GM18519 (cell line): ENCODE results near the gene FXYD1.
"Not testable (repeated sequence)": the region's sequence is repeated elsewhere in the genome, so short reads cannot be mapped to it uniquely, and the experiment has no call there.

Experiments
- ATAC-seq: cut with Tn5 transposase; IDR thresholded peaks from one replicate; pipeline ENCODE4 v1.9.1; 2021; ENCODE audit warnings: mild to moderate bottlenecking, moderate library complexity; ENCODE audit not compliant: unreplicated experiment, low FRiP score

FXYD1 gene

GRCh38 chr19:35138305-35138892 lies at the start of gene FXYD1:
TSS of gene FXYD1 (plus strand) at chr19:35138824. CDS start at chr19:35140080, 1,256 bp downstream.
- no peak for ATAC-seq

GRCh38 chr19:35089554-35089953 lies 49.1 kb upstream of the FXYD1 start:
- no peak for ATAC-seq

- ATAC-seq: no peak
Measured at GRCh38 chr19:35090160-35090505, 48.5 kb upstream of the FXYD1 start.

- ATAC-seq: no peak
Measured at GRCh38 chr19:35090506-35091214, 48.0 kb upstream of the FXYD1 start.

GRCh38 chr19:35093430-35093829 lies 45.2 kb upstream of the FXYD1 start:
- no peak for ATAC-seq

- no peak for ATAC-seq
Measured at GRCh38 chr19:35093941-35094647, 44.5 kb upstream of the FXYD1 start.

GRCh38 chr19:35094656-35095055 lies 44.0 kb upstream of the FXYD1 start:
- ATAC-seq: no peak

GRCh38 chr19:35095667-35096368 lies 42.8 kb upstream of the FXYD1 start:
- no peak for ATAC-seq

- no peak for ATAC-seq
Measured at GRCh38 chr19:35098413-35099049, 40.1 kb upstream of the FXYD1 start.

- no peak for ATAC-seq
Measured at GRCh38 chr19:35099155-35099896, 39.3 kb upstream of the FXYD1 start.

GRCh38 chr19:35099897-35100275 lies 38.7 kb upstream of the FXYD1 start:
- no peak for ATAC-seq

GRCh38 chr19:35100588-35101533 lies 37.8 kb upstream of the FXYD1 start:
- ATAC-seq: no peak

- not testable (repeated sequence) for ATAC-seq
Measured at GRCh38 chr19:35101949-35102348, 36.7 kb upstream of the FXYD1 start.

GRCh38 chr19:35103614-35104013 lies 35.0 kb upstream of the FXYD1 start:
- ATAC-seq: not testable (repeated sequence)

- ATAC-seq: no peak
Measured at GRCh38 chr19:35104361-35104760, 34.3 kb upstream of the FXYD1 start.

GRCh38 chr19:35105047-35105410 lies 33.6 kb upstream of the FXYD1 start:
- no peak for ATAC-seq

- ATAC-seq: no peak
Measured at GRCh38 chr19:35105411-35106290, 33.0 kb upstream of the FXYD1 start.

- no peak for ATAC-seq
Measured at GRCh38 chr19:35106291-35106583, 32.4 kb upstream of the FXYD1 start.
